Measurements from ENCODE around the gene ZNFX1.
A peak's percentile ranks its signal among the peaks of the same experiment; 100 is the strongest.

ZNFX1 gene

DNA sequence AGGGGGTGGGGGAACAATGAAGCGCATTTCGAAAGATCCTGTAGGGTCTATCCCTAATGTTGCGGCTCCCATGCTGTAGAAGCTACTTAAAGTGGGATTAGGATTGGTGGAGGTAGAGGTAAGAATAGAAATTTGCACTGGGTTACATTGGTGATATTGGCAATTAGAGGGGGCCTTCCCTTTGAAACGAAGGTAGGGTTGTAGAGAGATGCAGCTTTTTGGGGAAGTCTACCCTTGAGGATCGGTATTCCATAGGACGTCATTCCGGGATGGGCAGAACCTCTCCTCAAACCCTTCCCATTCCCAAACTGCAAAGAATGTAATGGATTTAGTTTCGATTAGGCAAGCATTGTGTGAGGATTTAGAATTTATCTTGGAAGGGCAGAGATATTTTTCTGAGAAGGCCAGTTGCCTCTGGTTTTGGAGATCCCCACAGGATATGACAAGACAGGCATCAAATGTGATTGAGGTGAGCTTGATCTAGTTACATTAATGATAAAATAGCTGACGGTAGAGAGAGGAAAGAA, 5.4 kb upstream of the ZNFX1 start:
- DNase-seq (ENCODE audit: low read depth) = no peak
- TF ChIP-seq, protein P1, sequence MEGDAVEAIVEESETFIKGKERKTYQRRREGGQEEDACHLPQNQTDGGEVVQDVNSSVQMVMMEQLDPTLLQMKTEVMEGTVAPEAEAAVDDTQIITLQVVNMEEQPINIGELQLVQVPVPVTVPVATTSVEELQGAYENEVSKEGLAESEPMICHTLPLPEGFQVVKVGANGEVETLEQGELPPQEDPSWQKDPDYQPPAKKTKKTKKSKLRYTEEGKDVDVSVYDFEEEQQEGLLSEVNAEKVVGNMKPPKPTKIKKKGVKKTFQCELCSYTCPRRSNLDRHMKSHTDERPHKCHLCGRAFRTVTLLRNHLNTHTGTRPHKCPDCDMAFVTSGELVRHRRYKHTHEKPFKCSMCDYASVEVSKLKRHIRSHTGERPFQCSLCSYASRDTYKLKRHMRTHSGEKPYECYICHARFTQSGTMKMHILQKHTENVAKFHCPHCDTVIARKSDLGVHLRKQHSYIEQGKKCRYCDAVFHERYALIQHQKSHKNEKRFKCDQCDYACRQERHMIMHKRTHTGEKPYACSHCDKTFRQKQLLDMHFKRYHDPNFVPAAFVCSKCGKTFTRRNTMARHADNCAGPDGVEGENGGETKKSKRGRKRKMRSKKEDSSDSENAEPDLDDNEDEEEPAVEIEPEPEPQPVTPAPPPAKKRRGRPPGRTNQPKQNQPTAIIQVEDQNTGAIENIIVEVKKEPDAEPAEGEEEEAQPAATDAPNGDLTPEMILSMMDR (conservative IDR thresholded peaks at IDR 0.05; ENCODE audit: control insufficient read depth, insufficient read depth, low read depth, low read length) = no peak
- H3K4me3 ChIP-seq (ENCODE audit: control insufficient read depth, low read depth, low read length) = peak overlapping the region; percentile 100

DNA sequence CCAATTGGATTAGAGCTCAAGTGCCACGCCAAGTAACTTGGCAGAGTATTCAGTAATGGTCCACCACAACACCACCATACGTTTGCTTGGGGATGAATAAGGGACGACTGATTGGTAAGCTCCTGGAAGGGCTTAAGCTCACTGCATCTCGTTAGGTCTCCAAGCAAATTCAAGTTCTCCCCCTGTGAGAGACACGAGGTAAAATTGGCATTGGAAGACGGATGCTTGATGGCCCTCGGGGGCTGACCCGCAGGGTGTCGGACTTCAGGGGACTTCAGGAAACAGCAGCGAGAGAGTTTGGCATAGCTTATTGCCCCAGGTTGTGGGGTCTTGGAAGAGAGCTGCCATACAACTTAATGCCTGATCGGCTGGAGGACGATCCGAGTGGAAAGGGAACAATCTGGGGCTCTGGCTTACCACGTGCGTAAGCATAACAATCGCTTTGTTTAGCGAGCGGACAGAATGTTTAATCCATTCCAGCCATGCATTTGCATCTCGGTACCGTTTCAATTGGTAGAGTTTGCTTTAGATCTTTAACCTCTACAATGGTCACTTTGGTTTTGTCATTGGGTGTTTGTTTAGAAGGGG, 4.8 kb upstream of the ZNFX1 start:
- peak overlapping the region; percentile 100 for H3K4me3 ChIP-seq (ENCODE audit: control insufficient read depth, low read depth, low read length)
- TF ChIP-seq, protein P1 (conservative IDR thresholded peaks at IDR 0.05; ENCODE audit: control insufficient read depth, insufficient read depth, low read depth, low read length) = no peak
- no peak for DNase-seq (ENCODE audit: low read depth)

DNA sequence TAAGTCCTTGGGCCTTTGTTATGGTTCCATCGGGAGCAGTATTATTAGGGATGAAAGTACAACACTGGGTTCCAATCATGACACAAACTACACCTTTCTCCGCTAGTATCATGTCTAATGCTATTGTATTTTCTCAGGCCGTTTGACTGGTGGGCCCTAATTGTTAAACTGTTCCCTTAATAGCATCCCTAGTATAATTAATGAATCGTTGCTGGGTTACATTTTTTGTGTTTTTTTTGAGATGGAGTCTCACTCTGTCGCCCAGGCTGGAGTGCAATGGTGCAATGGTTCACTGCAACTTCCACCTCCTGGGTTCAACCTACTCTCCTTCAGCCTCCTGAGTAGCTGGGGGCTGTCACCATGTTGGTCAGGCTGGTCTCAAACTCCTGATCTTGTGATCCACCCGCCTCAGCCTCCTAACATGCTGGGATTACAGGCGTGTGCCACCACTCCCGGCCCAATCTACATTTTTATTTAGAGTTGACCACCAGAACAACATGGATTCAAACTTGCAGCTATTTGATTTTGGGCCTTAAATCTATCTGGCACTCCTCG, 4.1 kb upstream of the ZNFX1 start:
- TF ChIP-seq, protein P1 (conservative IDR thresholded peaks at IDR 0.05; ENCODE audit: control insufficient read depth, insufficient read depth, low read depth, low read length) = no peak
- DNase-seq (ENCODE audit: low read depth) = no peak
- H3K4me3 ChIP-seq (ENCODE audit: control insufficient read depth, low read depth, low read length) = peak overlapping the region; percentile 100

DNA sequence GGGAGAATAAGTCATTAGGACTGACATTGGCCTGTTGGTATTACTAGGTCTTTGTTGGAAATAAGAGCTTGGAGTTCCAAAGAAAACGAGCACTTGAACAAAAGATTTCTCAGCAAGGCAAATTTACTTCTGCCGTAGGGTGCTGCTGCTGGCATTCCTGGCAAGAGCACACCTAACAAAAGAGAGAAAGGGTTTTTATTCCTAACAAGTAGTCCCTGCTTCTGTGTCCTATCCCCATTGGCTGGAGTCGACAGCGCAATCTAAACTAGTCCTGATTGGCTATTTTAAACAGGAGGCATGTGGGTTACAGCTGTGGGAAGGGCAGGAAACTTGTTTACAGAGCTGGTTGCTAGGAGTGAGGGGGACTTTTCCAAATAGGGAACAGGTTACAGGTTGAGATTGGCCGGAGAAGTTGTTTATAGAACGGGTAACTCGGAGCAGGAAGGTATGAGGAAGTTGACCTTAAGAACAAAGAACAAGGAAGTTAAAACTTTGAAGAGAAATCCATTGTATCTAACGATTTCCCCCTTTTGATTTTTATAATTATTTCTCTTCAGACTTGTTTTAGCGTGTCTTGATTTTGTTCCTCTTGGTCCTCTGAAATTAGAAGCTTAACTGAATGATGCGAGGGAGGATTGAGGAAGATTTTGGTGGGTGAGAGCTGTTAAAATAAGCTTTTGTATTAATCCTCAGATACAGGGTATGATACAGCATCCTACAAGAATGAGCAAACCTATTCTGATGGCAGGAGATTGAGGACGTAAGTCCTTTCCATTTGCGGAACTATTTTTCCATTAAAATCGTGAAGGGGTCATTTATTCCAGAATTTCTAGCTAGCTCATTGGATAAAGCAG, 3.4 kb upstream of the ZNFX1 start:
- peak; percentile 61 for DNase-seq (ENCODE audit: low read depth)
- H3K4me3 ChIP-seq (ENCODE audit: control insufficient read depth, low read depth, low read length) = peak overlapping the region; percentile 100
- TF ChIP-seq, protein P1 (conservative IDR thresholded peaks at IDR 0.05; ENCODE audit: control insufficient read depth, insufficient read depth, low read depth, low read length) = no peak

DNA sequence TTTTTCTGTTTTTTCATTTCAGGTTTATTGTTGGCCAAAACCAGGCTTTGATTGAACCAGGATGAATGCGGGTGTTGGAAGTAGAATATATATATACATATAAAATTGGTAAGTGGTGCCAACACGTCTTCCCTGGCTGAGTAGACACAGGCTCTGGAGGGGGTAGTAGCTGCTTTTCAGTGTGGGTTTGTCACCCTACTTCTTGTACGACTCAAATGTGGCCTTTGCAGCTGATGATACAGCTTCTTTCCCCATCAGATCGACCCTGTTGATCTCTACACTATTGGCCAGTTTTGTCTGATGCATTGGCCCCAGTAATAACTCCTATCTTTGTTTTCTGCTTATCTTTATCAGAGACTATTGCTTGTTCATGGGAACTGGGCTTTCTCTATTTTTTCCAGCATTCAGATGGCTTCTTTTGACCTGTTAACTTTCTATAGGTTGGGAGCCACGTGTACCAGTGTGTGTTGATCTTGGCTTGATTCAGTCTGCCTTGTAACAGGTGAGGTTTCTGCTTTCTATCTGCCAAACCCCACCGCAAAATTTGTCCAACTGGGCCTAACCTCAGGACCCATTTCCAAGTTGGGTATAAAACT, 2.7 kb upstream of the ZNFX1 start:
- no peak for DNase-seq (ENCODE audit: low read depth)
- H3K4me3 ChIP-seq (ENCODE audit: control insufficient read depth, low read depth, low read length) = peak overlapping the region; percentile 100
- TF ChIP-seq, protein P1 (conservative IDR thresholded peaks at IDR 0.05; ENCODE audit: control insufficient read depth, insufficient read depth, low read depth, low read length) = no peak

DNA sequence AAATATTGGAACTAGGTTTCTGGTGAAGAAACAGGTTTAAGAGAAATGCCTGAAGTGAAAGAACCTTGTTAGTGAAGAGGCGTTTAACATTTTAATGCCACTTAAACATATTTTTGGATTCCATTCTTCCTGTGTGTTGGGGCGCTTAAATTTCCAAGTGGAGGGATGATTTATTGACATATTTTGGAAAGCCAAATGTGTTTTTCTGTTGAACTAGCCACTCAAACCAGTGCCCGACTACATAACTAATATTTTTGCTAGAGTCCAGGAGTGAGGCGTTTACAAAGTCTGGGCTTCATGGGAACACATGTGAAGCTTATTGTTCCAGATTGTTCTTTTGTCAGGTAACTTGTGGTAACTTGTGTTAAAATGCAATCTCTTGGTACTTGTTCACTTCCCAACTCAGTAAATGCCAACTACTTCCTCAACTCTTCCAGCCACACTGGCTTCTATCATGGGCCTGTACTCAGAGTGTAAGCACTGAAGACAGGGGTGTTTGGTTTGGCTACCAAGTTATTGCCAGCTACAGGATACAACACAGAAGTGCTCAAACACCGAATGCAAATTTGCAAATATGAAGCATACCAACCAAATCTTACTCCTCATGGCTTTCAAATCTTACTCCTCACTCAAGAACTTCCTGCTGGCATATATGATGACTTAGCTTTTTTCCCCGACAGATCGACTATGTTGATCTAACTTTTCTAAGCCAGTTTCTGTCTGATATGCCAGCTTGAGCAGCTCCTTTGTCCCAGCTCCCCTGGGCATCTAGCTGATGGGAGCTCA, 2.0 kb upstream of the ZNFX1 start:
- TF ChIP-seq, protein P1 (conservative IDR thresholded peaks at IDR 0.05; ENCODE audit: control insufficient read depth, insufficient read depth, low read depth, low read length) = no peak
- peak overlapping the region; percentile 100 for H3K4me3 ChIP-seq (ENCODE audit: control insufficient read depth, low read depth, low read length)
- no peak for DNase-seq (ENCODE audit: low read depth)

Measured in fibroblast of mammary gland (primary cell).